Loucy (cell line): ENCODE measurements around the gene KIF26A.
"Not testable (repeated sequence)": the region's sequence is repeated elsewhere in the genome, so short reads cannot be mapped to it uniquely, and the experiment has no call there.

Experiments used
- H2AFZ ChIP-seq: fragments of 200-600 bp; sonication (generic); 2 replicates; pipeline ENCODE4 v1.6.0; 2016; ENCODE audit warnings: antibody characterized with exemption, mild to moderate bottlenecking, low read length, moderate library complexity
- H3F3A ChIP-seq: fragments of 200-600 bp; 2 replicates; pipeline ENCODE4 v1.6.0; 2016; ENCODE audit warnings: antibody characterized with exemption, low read depth, mild to moderate bottlenecking
- H3K27me3 ChIP-seq: fragments of 200-600 bp; sonication (generic); 2 replicates; pipeline ENCODE4 v1.6.1; 2014; ENCODE audit warnings: low read length, mild to moderate bottlenecking; ENCODE audit not compliant: insufficient read depth, poor library complexity, severe bottlenecking
- H3K36me3 ChIP-seq: fragments of 200-600 bp; sonication (generic); 2 replicates; pipeline ENCODE4 v1.6.1; 2016; ENCODE audit warnings: low read length; ENCODE audit not compliant: insufficient read depth
- H3K4me1 ChIP-seq: fragments of 200-600 bp; sonication (generic); 2 replicates; pipeline ENCODE4 v1.5.1; 2014; ENCODE audit warnings: low read length, mild to moderate bottlenecking; ENCODE audit not compliant: insufficient read depth, poor library complexity, severe bottlenecking
- H3K4me2 ChIP-seq: fragments of 200-600 bp; sonication (generic); 2 replicates; pipeline ENCODE4 v1.6.0; 2014; ENCODE audit warnings: antibody characterized with exemption, low read length, low read depth, mild to moderate bottlenecking; ENCODE audit not compliant: poor library complexity, severe bottlenecking
- H3K4me3 ChIP-seq: fragments of 200-600 bp; sonication (generic); 2 replicates; pipeline ENCODE4 v1.5.1; 2014; ENCODE audit warnings: low read length, mild to moderate bottlenecking, mixed read lengths; ENCODE audit not compliant: poor library complexity, severe bottlenecking
- H3K79me2 ChIP-seq: fragments of 200-600 bp; sonication (generic); 2 replicates; pipeline ENCODE4 v1.6.1; 2014; ENCODE audit warnings: low read length; ENCODE audit not compliant: insufficient read depth
- H3K9ac ChIP-seq: fragments of 200-600 bp; sonication (generic); 2 replicates; pipeline ENCODE4 v1.6.0; 2014; ENCODE audit warnings: mild to moderate bottlenecking, low read depth, low read length, moderate library complexity; ENCODE audit not compliant: poor library complexity, severe bottlenecking
- H3K9me2 ChIP-seq: fragments of 200-600 bp; sonication (generic); replicated peaks from 2 replicates; pipeline ENCODE4 v1.6.1; 2016; ENCODE audit warnings: low read depth, low read length, mixed read lengths
- H3K9me3 ChIP-seq: fragments of 200-600 bp; sonication (generic); 2 replicates; pipeline ENCODE4 v1.6.1; 2014; ENCODE audit warnings: mild to moderate bottlenecking, antibody characterized with exemption, low read length, low read depth; ENCODE audit not compliant: insufficient read depth
- H4K20me1 ChIP-seq: fragments of 200-600 bp; sonication (generic); 2 replicates; pipeline ENCODE4 v1.6.0; 2014; ENCODE audit warnings: antibody characterized with exemption, low read length, mild to moderate bottlenecking; ENCODE audit not compliant: insufficient read depth, poor library complexity, severe bottlenecking
- CTCF ChIP-seq: fragments of 200-600 bp; sonication (generic); conservative IDR thresholded peaks from 2 replicates; pipeline ENCODE4 v1.5.1; 2014; ENCODE audit warnings: mild to moderate bottlenecking, antibody characterized with exemption, low read length
- EZH2phosphoT487 ChIP-seq: fragments of 200-600 bp; IDR thresholded peaks from 2 replicates; pipeline ENCODE4 v1.6.1; 2018; ENCODE audit warnings: antibody characterized with exemption, mild to moderate bottlenecking, moderate library complexity, borderline replicate concordance

KIF26A gene

GRCh38 chr14:104224506-104225277, 86.3 kb downstream of the KIF26A start:
- no peaks in the 10 kb centered on the region for H4K20me1 ChIP-seq
- H3K36me3 ChIP-seq, result no peaks in the 10 kb centered on the region
- no peaks in the 10 kb centered on the region for H3K9me2 ChIP-seq
- H3K4me3 ChIP-seq, result no peak overlapping the region
- H3K27me3 ChIP-seq, result no peaks in the 10 kb centered on the region
- H3K4me2 ChIP-seq, result no peak overlapping the region
- peaks cover 19% of the 10 kb centered on the region for H3K4me1 ChIP-seq
- no peaks in the 10 kb centered on the region for H3F3A ChIP-seq
- H3K79me2 ChIP-seq, result no peaks in the 10 kb centered on the region
- no peak overlapping the region for H3K9ac ChIP-seq
- TF ChIP-seq CTCF, result peak; percentile 58
- no peak for TF ChIP-seq EZH2phosphoT487
- H3K9me3 ChIP-seq, result no peaks in the 10 kb centered on the region
- H2AFZ ChIP-seq, result no peak overlapping the region

DNA sequence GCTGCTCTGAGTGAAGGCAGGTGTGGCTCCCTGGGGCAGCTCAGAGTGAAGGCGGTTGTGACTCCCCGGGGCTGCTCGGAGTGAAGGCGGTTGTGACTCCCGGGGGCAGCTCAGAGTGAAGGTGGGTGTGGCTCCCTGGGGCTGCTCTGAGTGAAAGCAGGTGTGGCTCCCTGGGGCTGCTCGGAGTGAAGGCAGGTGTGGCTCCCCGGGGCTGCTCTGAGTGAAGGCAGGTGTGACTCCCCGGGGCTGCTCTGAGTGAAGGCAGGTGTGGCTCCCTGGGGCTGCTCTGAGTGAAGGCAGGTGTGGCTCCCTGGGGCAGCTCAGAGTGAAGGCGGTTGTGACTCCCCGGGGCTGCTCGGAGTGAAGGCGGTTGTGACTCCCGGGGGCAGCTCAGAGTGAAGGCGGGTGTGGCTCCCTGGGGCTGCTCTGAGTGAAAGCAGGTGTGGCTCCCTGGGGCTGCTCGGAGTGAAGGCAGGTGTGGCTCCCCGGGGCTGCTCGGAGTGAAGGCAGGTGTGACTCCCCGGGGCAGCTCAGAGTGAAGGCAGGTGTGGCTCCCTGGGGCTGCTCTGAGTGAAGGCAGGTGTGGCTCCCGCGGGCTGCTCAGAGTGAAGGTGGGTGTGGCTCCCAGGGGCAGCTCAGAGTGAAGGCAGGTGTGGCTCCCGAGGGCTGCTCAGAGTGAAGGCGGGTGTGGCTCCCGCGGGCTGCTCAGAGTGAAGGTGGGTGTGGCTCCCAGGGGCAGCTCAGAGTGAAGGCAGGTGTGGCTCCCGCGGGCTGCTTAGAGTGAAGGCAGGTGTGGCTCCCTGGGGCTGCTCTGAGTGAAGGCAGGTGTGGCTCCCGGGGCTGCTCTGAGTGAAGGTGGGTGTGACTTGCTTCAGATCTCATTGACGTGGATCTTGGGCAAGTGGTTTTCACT, 87.1 kb downstream of the KIF26A start:
- H2AFZ ChIP-seq, H3K27me3 ChIP-seq, H3K79me2 ChIP-seq, H4K20me1 ChIP-seq, H3K4me3 ChIP-seq, H3K9me2 ChIP-seq, H3K36me3 ChIP-seq, H3K4me2 ChIP-seq, H3F3A ChIP-seq, H3K9me3 ChIP-seq, H3K9ac ChIP-seq: not testable (repeated sequence)
- peaks cover 19% of the 10 kb centered on the region for H3K4me1 ChIP-seq

DNA sequence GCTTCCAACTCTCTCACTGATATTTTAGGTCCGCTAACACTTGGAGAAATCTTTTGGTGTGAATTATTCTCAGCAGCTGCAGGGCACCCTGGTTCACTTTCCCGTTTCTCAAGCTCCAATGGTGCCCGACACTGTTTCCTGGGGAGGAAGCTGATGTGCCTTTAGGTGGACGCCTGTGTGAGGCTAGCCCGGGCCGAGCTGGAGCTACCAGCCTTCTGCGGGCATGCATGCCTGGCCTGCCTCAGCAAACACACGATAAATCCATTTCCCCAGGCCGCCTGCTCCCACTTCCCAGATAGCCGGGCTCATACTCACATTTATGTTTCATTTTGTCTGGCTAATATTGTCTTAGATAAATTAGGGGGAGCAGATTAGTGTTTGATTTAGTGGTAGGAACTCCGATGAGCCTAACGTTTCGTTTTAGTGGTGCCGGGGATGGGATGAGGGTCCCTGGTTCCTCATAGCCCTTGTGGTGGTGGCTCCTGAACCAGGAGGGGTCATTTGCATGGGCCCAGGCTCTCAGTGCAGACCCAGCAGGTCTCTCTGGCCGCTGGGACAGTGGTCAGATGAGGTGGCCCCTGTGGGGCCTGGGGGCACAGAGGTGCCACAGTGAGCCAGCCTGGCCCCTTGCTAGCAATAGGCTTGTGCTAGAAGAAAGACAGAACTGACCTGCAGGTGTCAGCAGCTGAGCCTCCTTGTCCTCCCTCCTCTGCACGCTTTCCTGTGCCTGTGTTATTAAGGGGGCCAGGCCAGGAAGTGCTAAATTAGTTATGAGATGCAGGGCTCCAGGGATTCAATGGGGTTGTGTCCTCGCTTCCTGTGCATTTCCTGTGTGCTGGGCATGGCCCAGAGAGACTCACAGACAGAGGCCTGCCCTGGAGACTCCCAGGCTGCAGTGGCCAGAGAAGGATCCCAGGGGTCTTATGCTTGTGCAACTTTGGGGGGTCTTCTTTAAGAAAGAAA, 88.3 kb downstream of the KIF26A start:
- H3K4me1 ChIP-seq, result peaks cover 19% of the 10 kb centered on the region
- H3F3A ChIP-seq, result no peaks in the 10 kb centered on the region
- TF ChIP-seq EZH2phosphoT487, result no peak
- TF ChIP-seq CTCF, result peak; percentile 58
- H3K9me3 ChIP-seq, result no peaks in the 10 kb centered on the region
- H2AFZ ChIP-seq, result peak overlapping the region; percentile 13
- no peaks in the 10 kb centered on the region for H3K79me2 ChIP-seq
- peak overlapping the region; percentile 54 for H3K9ac ChIP-seq
- no peaks in the 10 kb centered on the region for H3K36me3 ChIP-seq
- H3K9me2 ChIP-seq, result no peaks in the 10 kb centered on the region
- H3K4me2 ChIP-seq, result peak overlapping the region; percentile 61
- no peaks in the 10 kb centered on the region for H4K20me1 ChIP-seq
- no peaks in the 10 kb centered on the region for H3K27me3 ChIP-seq
- H3K4me3 ChIP-seq, result peak overlapping the region; percentile 27
